Nephron (organoid): ENCODE measurements around the gene TLX2.

Source experiments
- H3K27ac Mint-ChIP-seq, 3 experiments: 2 replicates each; pipeline ENCODE4 v1.8.0; 2020; ENCODE audit warnings: mixed read lengths in 3 of 3, mild to moderate bottlenecking in 2 of 3, moderate library complexity in 1 of 3
- H3K27me3 Mint-ChIP-seq: 2 replicates; pipeline ENCODE4 v1.8.0; 2021; ENCODE audit warnings: low read depth, mild to moderate bottlenecking, moderate library complexity, mixed read lengths
- H3K36me3 Mint-ChIP-seq: 2 replicates; pipeline ENCODE4 v1.8.0; 2020; ENCODE audit warnings: low read depth, mixed read lengths
- H3K4me1 Mint-ChIP-seq: 2 replicates; pipeline ENCODE4 v1.8.0; 2020; ENCODE audit warnings: mixed read lengths
- H3K4me3 Mint-ChIP-seq, 3 experiments: 2 replicates each; pipeline ENCODE4 v1.8.0; 2020; ENCODE audit warnings: mild to moderate bottlenecking in 3 of 3, mixed read lengths in 3 of 3, moderate library complexity in 2 of 3
- H3K9me3 Mint-ChIP-seq: 2 replicates; pipeline ENCODE4 v1.8.0; 2020; ENCODE audit warnings: mixed read lengths
- TF ChIP-seq, protein P1 (sequence below), 3 experiments: fragments of 200-600 bp; sonication (generic); IDR thresholded peaks; one replicate each; pipeline ENCODE4 v1.5.0; 2021; ENCODE audit warnings: antibody characterized with exemption in 3 of 3; ENCODE audit not compliant: unreplicated experiment in 3 of 3

TLX2 gene

DNA sequence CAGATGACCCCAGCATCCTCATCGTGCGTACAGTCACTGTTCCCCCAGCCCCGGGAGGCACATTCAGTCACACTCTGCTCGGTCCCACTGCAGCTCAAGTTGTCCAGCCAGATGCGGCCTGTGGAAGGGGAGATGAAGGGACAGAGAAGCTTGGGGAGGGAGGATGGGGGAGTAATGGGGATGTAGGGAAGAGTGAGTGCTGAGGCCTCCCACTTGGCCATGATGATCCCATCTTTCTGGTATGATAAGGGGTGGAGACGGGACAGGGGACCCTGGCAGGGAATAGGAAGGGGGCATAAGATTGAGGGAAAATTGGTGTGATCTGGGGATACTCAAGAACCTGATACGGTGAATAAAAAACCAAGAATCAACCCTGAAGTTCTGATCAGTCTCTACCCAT lies 36.0 kb downstream of the TLX2 start:
- Mint-ChIP-seq H3K4me3 (peak overlapping the region; percentile 71 to 78 (median 77)), H3K27me3 (peaks cover 6% of the 10 kb centered on the region), H3K9me3 (no peaks in the 10 kb centered on the region), H3K4me1 (peaks cover 42% of the 10 kb centered on the region), H3K27ac (no peak overlapping the region), H3K36me3 (peaks cover 5% of the 10 kb centered on the region)
- TF ChIP-seq, protein P1, sequence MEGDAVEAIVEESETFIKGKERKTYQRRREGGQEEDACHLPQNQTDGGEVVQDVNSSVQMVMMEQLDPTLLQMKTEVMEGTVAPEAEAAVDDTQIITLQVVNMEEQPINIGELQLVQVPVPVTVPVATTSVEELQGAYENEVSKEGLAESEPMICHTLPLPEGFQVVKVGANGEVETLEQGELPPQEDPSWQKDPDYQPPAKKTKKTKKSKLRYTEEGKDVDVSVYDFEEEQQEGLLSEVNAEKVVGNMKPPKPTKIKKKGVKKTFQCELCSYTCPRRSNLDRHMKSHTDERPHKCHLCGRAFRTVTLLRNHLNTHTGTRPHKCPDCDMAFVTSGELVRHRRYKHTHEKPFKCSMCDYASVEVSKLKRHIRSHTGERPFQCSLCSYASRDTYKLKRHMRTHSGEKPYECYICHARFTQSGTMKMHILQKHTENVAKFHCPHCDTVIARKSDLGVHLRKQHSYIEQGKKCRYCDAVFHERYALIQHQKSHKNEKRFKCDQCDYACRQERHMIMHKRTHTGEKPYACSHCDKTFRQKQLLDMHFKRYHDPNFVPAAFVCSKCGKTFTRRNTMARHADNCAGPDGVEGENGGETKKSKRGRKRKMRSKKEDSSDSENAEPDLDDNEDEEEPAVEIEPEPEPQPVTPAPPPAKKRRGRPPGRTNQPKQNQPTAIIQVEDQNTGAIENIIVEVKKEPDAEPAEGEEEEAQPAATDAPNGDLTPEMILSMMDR (IDR thresholded peaks at IDR 0.05; ENCODE audit: unreplicated experiment in 3 of 3), result no peak

DNA sequence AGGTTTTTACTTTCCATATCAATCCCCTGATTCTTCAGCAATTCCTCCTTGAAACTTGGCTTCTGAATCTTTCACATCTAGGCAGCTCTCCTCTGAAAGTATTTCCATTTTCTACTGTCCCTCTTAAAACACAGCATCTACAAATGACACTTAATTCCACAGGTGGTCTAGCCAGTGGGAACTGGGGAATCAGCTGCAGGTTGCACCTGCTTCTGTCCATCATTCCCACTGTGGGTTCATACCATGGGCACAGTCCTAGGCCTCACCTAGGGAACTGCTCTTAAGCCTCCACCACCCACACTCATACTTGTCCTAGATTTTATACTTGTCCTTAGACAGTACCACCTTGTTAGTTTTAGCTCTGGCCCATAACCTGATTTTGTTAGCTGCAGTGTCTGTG lies 37.3 kb downstream of the TLX2 start:
- peaks cover 6% of the 10 kb centered on the region for H3K27me3 Mint-ChIP-seq
- peak overlapping the region; percentile 33 to 87 (median 82) for H3K4me3 Mint-ChIP-seq
- peaks cover 5% of the 10 kb centered on the region for H3K36me3 Mint-ChIP-seq
- H3K4me1 Mint-ChIP-seq, result peaks cover 42% of the 10 kb centered on the region
- H3K27ac Mint-ChIP-seq, result peak overlapping the region in 1 of 3 experiments; percentile 2
- TF ChIP-seq, protein P1 (IDR thresholded peaks at IDR 0.05; ENCODE audit: unreplicated experiment in 3 of 3), result no peak
- H3K9me3 Mint-ChIP-seq, result no peaks in the 10 kb centered on the region

- no peaks in the 10 kb centered on the region for H3K9me3 Mint-ChIP-seq
- H3K27me3 Mint-ChIP-seq, result peaks cover 11% of the 10 kb centered on the region
- H3K36me3 Mint-ChIP-seq, result peaks cover 5% of the 10 kb centered on the region
- H3K27ac Mint-ChIP-seq, result peak overlapping the region; percentile 41 to 62 (median 51)
- TF ChIP-seq, protein P1 (IDR thresholded peaks at IDR 0.05; ENCODE audit: unreplicated experiment in 3 of 3), result no peak
- peaks cover 42% of the 10 kb centered on the region for H3K4me1 Mint-ChIP-seq
- peak overlapping the region; percentile 82 to 87 (median 86) for H3K4me3 Mint-ChIP-seq
Observed at GRCh38 chr2:74551942-74552913, 38.0 kb downstream of the TLX2 start.

GRCh38 chr2:74552914-74553811 lies 38.9 kb downstream of the TLX2 start:
- Mint-ChIP-seq H3K9me3 (no peaks in the 10 kb centered on the region), H3K36me3 (peaks cover 5% of the 10 kb centered on the region), H3K27me3 (peaks cover 15% of the 10 kb centered on the region), H3K4me1 (peaks cover 39% of the 10 kb centered on the region), H3K27ac (peak overlapping the region; percentile 56 to 85 (median 65)), H3K4me3 (peak overlapping the region; percentile 82 to 95 (median 86))
- TF ChIP-seq, protein P1 (IDR thresholded peaks at IDR 0.05; ENCODE audit: unreplicated experiment in 3 of 3), result no peak

DNA sequence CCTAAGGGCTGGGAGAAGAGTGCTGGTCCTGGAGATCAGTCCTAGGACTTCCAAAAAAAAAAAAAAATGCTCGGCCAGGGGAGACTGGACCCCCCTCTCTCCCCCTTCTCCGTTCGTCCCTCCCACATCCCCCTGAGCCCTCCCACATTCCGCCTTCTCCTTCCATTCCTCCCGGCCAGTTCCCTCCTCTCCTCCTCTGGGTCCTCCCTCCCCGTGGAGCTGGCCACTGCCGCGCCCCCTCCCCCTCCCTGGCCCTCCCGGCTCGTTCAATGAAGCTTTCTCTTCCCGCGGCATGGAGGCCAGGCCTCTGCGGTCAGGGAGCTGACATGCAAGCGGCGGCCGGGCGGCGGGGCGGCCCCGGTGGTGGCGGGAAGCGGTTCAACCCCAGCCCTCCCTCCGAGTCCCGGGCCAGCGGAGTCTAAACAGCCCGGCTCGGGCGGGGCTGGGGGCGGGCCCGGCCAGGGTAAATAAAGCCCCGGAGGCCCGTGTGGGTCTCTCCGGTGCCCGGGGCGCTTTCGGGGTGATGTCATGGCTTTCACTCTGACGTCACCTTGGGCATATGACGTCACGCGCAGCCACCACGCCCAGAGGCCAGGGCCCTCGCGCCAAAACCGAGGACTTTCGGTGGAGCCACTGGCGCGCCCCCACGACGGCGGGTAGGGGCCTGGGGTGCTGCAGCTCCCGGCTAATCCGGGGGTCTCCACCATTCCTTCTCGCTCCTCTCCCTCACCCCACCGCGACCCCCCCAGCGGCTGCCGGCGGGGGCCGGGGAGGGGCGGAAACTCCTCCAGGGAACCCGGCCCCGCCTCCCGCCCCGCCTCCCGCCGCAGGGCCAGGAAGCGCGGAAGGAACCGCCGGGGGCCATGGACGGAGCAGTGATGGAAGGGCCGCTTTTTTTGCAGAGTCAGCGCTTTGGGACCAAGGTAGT lies 39.9 kb downstream of the TLX2 start, which contains the start of the genes DOK1 and LOXL3:
Gene DOK1 (plus strand): TSS at position 829 of the 928 bp plus-strand sequence. CDS start 35 bp downstream, at position 864.
Gene LOXL3 (minus strand): TSS at position 51 of the 928 bp plus-strand sequence. CDS start 1,308 bp downstream, outside the sequence.
- Mint-ChIP-seq H3K4me3 (peak within 1 kb of the TSS; percentile 94 to 96 (median 96)), H3K27me3 (peaks cover 18% of the 10 kb centered on the region), H3K27ac (peak within 1 kb of the TSS; percentile 65 to 85 (median 69)), H3K4me1 (peaks cover 34% of the 10 kb centered on the region), H3K9me3 (no peaks in the 10 kb centered on the region), H3K36me3 (peaks cover 5% of the 10 kb centered on the region)
- TF ChIP-seq, protein P1 (IDR thresholded peaks at IDR 0.05; ENCODE audit: unreplicated experiment in 3 of 3), result no peak
